ENCODE results near the gene UGT1A4. TPM values are rescaled to one million over a fixed set of nuclear protein-coding genes. Genes with fewer than 3 reads are reported as not detected.

UGT1A4 gene
- total RNA-seq, 3 donors from 2014 or later (not counting 1 experiment from before 2014, with no cell fraction given) = not detected

DNA sequence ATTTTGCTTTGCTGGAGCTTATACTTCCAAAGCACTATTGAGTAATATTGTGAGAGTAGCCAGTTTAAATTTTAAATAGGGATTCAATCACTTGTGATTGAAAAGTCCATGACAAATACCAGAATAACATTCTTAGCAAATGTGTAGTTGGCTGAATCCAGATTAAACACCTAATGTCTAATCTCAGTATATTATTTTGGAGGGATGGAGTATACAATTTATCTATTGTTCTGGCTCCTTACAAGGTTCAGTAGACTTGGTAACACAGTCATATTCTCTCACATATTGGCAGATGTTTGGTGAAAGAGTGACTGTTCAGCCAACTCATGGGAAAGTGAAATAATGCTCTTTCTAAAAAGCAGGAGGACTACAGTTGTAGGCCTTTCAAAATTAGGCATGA is 44.6 kb upstream of the UGT1A4 start:
- H3K4me3 Mint-ChIP-seq = no peak overlapping the region
- peaks cover 13 to 44% of the 10 kb centered on the region in 2 donors for H3K27me3 Mint-ChIP-seq (ENCODE audit: low read depth in 2 of 2)

GRCh38 chr2:233674314-233674713 is 44.2 kb upstream of the UGT1A4 start:
- Histone ChIP-seq H3K27ac (ENCODE audit: low read length) (no peak overlapping the region), H3K9me3 (ENCODE audit: control insufficient read depth, insufficient read depth, low read length) (no peaks in the 10 kb centered on the region), H3K27me3 (ENCODE audit: control insufficient read depth, insufficient read depth, low read length) (no peaks in the 10 kb centered on the region), H3K4me1 (ENCODE audit: control insufficient read depth, insufficient read depth, low read length) (no peaks in the 10 kb centered on the region), H3K36me3 (ENCODE audit: control insufficient read depth, insufficient read depth, low read length) (no peaks in the 10 kb centered on the region), H3K4me3 (ENCODE audit: low read length) (no peak overlapping the region)
- no peaks in the 10 kb centered on the region for H3K9me3 Mint-ChIP-seq
- no peak for ATAC-seq
- H3K27me3 Mint-ChIP-seq (ENCODE audit: low read depth in 2 of 2) = peaks cover 13 to 39% of the 10 kb centered on the region in 2 donors
- no peaks in the 10 kb centered on the region for H3K36me3 Mint-ChIP-seq
- H3K4me3 Mint-ChIP-seq = no peak overlapping the region
- TF ChIP-seq CTCF (IDR thresholded peaks at IDR 0.05) = no peak
- no peak for DNase-seq
- H3K4me1 Mint-ChIP-seq = no peaks in the 10 kb centered on the region
- intact Hi-C loops (cut with micrococcal nuclease) = no loop called here
- H3K27ac Mint-ChIP-seq = no peak overlapping the region
- no CpG with 5 or more reads among the region's 1 CpG for WGBS (ENCODE audit: insufficient coverage)

More for the DNA sequence above, 44.6 kb upstream of the UGT1A4 start:
- no peaks in the 10 kb centered on the region for H3K36me3 Mint-ChIP-seq
- DNase-seq = no peak
- no peak for TF ChIP-seq CTCF (IDR thresholded peaks at IDR 0.05)
- ATAC-seq = no peak
- no peaks in the 10 kb centered on the region for H3K4me1 Mint-ChIP-seq
- Histone ChIP-seq H3K4me3 (ENCODE audit: low read length) (no peak overlapping the region), H3K27me3 (ENCODE audit: control insufficient read depth, insufficient read depth, low read length) (no peaks in the 10 kb centered on the region), H3K4me1 (ENCODE audit: control insufficient read depth, insufficient read depth, low read length) (no peaks in the 10 kb centered on the region), H3K36me3 (ENCODE audit: control insufficient read depth, insufficient read depth, low read length) (no peaks in the 10 kb centered on the region), H3K9me3 (ENCODE audit: control insufficient read depth, insufficient read depth, low read length) (no peaks in the 10 kb centered on the region), H3K27ac (ENCODE audit: low read length) (no peak overlapping the region)
- no peaks in the 10 kb centered on the region for H3K9me3 Mint-ChIP-seq
- intact Hi-C loops (cut with micrococcal nuclease) = no loop called here
- H3K27ac Mint-ChIP-seq = no peak overlapping the region

DNA sequence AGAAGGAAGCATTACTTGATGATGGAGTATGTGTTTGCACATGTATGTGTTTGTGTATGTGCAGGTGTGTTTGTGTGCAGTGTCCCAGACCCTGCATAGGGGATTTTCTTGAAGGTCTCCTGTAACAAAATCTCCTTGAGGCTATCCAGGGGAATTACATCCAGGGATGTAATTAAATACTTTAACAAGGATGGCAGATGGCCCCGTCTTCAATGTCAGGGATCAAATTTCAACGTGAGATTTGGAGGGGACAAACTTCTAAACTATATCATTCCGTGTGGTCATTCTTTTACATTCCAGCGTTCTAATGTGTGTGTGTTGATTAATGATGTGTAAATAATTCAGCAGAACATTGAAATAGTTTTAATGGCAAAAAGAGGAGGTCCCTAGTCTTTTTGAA is 43.5 kb upstream of the UGT1A4 start:
- Mint-ChIP-seq H3K4me1 (no peaks in the 10 kb centered on the region), H3K27me3 (ENCODE audit: low read depth in 2 of 2) (peaks cover 11 to 34% of the 10 kb centered on the region in 2 donors), H3K9me3 (no peaks in the 10 kb centered on the region), H3K36me3 (no peaks in the 10 kb centered on the region), H3K27ac (no peak overlapping the region), H3K4me3 (no peak overlapping the region)
- ATAC-seq (no peak), DNase-seq (no peak)
- TF ChIP-seq CTCF (IDR thresholded peaks at IDR 0.05) = no peak
- WGBS (ENCODE audit: insufficient coverage) = 90% methylated on average over 4 of the region's 4 CpGs
- Histone ChIP-seq H3K4me3 (ENCODE audit: low read length) (no peak overlapping the region), H3K27me3 (ENCODE audit: control insufficient read depth, insufficient read depth, low read length) (no peaks in the 10 kb centered on the region), H3K4me1 (ENCODE audit: control insufficient read depth, insufficient read depth, low read length) (no peaks in the 10 kb centered on the region), H3K36me3 (ENCODE audit: control insufficient read depth, insufficient read depth, low read length) (no peaks in the 10 kb centered on the region), H3K9me3 (ENCODE audit: control insufficient read depth, insufficient read depth, low read length) (no peaks in the 10 kb centered on the region), H3K27ac (ENCODE audit: low read length) (no peak overlapping the region)
- intact Hi-C loops (cut with micrococcal nuclease) = no loop called here

- Histone ChIP-seq H3K4me3 (ENCODE audit: low read length) (no peak overlapping the region), H3K4me1 (ENCODE audit: control insufficient read depth, insufficient read depth, low read length) (no peaks in the 10 kb centered on the region), H3K27me3 (ENCODE audit: control insufficient read depth, insufficient read depth, low read length) (no peaks in the 10 kb centered on the region), H3K27ac (ENCODE audit: low read length) (no peak overlapping the region), H3K36me3 (ENCODE audit: control insufficient read depth, insufficient read depth, low read length) (no peaks in the 10 kb centered on the region), H3K9me3 (ENCODE audit: control insufficient read depth, insufficient read depth, low read length) (no peaks in the 10 kb centered on the region)
- DNase-seq = no peak
- ATAC-seq = no peak
- H3K4me1 Mint-ChIP-seq = no peaks in the 10 kb centered on the region
- H3K27ac Mint-ChIP-seq = no peak overlapping the region
- WGBS (ENCODE audit: insufficient coverage) = 89% methylated on average over 2 of the region's 2 CpGs
- no peak for TF ChIP-seq CTCF (IDR thresholded peaks at IDR 0.05)
- H3K4me3 Mint-ChIP-seq = no peak overlapping the region
- H3K36me3 Mint-ChIP-seq = no peaks in the 10 kb centered on the region
- no peaks in the 10 kb centered on the region for H3K9me3 Mint-ChIP-seq
- H3K27me3 Mint-ChIP-seq (ENCODE audit: low read depth in 2 of 2) = peaks cover 9 to 23% of the 10 kb centered on the region in 2 donors
- intact Hi-C loops (cut with micrococcal nuclease) = no loop called here
These were observed 42.5 kb upstream of the UGT1A4 start for GRCh38 chr2:233676046-233676445.

Measured in natural killer cell (primary cell).